ENCODE results near the gene TSPAN1.

Gene TSPAN1

DNA sequence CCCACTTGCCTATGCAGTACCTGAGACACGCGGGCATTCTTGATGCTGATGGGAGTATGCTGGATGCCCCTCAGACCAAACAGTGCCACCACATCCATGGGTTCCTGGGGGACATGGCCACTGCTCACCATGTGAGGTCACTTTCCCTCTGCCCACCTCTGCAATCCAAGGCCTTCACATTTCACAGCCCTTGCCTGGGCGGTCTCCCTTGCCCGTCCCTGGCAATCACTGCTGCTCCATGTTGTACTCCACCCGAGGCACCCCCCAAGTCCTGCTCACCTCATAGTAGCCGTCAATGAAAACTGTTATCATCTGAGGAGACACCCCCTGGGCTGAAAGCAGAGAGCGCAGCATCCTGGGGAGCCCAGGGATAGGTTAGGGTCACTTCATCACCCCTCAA lies 18.4 kb downstream of the TSPAN1 start:
- Histone ChIP-seq H3K9me3 (no peaks in the 10 kb centered on the region), H3K36me3 (no peaks in the 10 kb centered on the region), H3K4me1 (no peaks in the 10 kb centered on the region), H3K4me3 (ENCODE audit: low read depth, low read length) (no peak overlapping the region), H3K27me3 (no peaks in the 10 kb centered on the region)
- TF ChIP-seq, protein P1, sequence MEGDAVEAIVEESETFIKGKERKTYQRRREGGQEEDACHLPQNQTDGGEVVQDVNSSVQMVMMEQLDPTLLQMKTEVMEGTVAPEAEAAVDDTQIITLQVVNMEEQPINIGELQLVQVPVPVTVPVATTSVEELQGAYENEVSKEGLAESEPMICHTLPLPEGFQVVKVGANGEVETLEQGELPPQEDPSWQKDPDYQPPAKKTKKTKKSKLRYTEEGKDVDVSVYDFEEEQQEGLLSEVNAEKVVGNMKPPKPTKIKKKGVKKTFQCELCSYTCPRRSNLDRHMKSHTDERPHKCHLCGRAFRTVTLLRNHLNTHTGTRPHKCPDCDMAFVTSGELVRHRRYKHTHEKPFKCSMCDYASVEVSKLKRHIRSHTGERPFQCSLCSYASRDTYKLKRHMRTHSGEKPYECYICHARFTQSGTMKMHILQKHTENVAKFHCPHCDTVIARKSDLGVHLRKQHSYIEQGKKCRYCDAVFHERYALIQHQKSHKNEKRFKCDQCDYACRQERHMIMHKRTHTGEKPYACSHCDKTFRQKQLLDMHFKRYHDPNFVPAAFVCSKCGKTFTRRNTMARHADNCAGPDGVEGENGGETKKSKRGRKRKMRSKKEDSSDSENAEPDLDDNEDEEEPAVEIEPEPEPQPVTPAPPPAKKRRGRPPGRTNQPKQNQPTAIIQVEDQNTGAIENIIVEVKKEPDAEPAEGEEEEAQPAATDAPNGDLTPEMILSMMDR (IDR thresholded peaks at IDR 0.05; ENCODE audit: low read depth, low read length), result no peak
- no peak for DNase-seq

DNA sequence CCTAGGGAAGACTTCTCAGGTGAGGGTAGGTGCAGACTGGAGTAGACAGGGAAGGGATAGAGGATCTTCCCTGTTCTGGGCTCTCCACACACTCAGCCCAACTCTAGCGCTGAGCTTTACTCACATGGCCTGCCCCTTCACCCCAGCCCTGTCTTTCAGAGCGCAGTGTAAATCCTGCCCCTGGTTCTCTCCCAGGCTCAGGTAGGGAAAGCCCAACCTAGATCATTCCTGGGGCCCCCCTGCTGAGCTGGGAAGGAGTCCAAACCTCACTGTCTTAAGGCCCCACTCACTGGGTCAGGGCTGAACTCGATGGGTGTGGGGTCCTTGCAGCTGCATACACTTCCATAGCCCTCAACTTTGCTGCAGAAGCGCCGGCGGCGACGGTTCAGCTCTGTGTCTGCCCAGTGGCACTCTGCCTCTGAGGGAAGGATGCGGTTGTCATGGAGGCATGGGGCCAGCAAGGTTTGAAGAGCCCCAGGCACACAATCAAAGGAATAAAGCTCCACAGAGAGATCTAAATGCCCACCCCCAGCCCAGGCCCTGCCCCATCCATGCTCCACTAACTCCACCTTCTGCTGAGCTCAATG lies 19.2 kb downstream of the TSPAN1 start:
- Histone ChIP-seq H3K4me3 (ENCODE audit: low read depth, low read length) (no peak overlapping the region), H3K4me1 (no peaks in the 10 kb centered on the region), H3K9me3 (no peaks in the 10 kb centered on the region), H3K27me3 (no peaks in the 10 kb centered on the region), H3K36me3 (no peaks in the 10 kb centered on the region)
- DNase-seq, result no peak
- TF ChIP-seq, protein P1 (IDR thresholded peaks at IDR 0.05; ENCODE audit: low read depth, low read length), result no peak

DNA sequence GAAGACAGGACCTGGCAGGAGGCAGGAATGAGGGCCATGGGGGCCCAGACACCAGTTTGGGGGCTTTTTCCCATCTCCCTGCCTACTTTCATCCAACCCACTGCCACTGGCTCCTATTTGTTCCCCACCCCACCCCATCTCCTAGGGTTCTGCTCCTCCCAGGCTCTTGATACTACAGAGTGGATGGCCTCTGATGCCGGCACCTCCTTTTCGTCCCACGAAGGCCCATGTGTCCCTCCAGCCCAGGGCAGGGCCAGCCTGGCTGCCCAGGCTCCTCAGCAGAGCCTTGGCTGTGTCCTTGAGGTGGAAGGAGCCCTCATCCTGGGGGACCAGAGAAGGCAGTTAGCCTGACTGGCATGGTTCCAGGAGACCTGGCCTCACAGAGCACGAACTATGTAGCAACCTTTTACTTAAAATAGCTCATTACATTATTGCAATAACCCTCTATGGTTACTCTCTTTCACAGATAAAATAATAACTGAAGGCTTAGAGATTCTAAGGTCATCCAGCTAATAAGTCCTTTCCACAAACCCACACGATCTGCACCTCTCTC lies 19.8 kb downstream of the TSPAN1 start:
- Histone ChIP-seq H3K4me1 (no peaks in the 10 kb centered on the region), H3K36me3 (no peaks in the 10 kb centered on the region), H3K9me3 (no peaks in the 10 kb centered on the region), H3K4me3 (ENCODE audit: low read depth, low read length) (no peak overlapping the region), H3K27me3 (no peaks in the 10 kb centered on the region)
- DNase-seq, result no peak
- TF ChIP-seq, protein P1 (IDR thresholded peaks at IDR 0.05; ENCODE audit: low read depth, low read length), result no peak

DNA sequence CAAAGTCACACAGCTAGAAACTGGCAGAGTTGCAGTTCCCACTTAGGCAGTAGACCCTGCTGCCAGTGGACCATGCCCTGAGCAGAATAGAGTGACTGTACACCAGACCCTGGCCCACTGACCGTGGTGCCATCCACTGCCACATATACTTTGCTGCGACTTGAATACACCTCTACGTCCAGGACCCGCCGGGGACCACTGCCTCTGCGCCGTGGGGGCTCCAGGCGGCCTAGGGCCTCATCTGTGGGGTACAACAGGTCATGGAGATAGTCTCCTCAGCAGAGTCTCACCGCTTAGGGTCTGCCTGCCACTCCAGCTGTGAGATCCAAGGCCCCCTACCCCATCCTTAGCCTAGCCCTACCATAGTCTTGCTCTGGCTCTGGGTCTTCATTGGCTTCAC lies 21.7 kb downstream of the TSPAN1 start:
- H3K36me3 ChIP-seq, result no peaks in the 10 kb centered on the region
- TF ChIP-seq, protein P1 (IDR thresholded peaks at IDR 0.05; ENCODE audit: low read depth, low read length), result no peak
- H3K9me3 ChIP-seq, result no peaks in the 10 kb centered on the region
- H3K4me3 ChIP-seq (ENCODE audit: low read depth, low read length), result no peak overlapping the region
- H3K4me1 ChIP-seq, result no peaks in the 10 kb centered on the region
- DNase-seq, result no peak
- no peaks in the 10 kb centered on the region for H3K27me3 ChIP-seq

DNA sequence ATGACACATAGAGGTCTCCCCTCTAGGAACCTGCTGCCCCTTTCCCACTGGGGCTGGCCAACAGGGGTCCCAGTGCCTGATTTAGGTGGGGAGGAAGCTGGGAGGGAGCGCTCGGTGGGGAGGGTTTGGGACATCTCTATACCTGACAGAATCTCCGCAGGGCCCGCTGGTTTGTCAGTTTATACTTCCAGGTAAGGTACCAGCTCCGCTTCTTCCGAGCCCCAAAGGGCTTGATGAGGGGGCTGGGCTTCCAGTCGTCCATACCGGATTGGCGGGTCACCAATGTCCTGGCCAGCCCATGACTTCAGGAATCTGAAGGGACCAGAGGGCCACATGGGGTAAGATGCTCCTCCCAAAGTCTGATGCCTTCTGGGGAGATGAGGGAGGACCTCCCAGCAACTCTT lies 22.7 kb downstream of the TSPAN1 start:
- H3K36me3 ChIP-seq, result no peaks in the 10 kb centered on the region
- H3K27me3 ChIP-seq, result no peaks in the 10 kb centered on the region
- H3K4me3 ChIP-seq (ENCODE audit: low read depth, low read length), result peak overlapping the region; percentile 72
- H3K9me3 ChIP-seq, result no peaks in the 10 kb centered on the region
- TF ChIP-seq, protein P1 (IDR thresholded peaks at IDR 0.05; ENCODE audit: low read depth, low read length), result no peak
- no peak for DNase-seq
- H3K4me1 ChIP-seq, result no peaks in the 10 kb centered on the region

DNA sequence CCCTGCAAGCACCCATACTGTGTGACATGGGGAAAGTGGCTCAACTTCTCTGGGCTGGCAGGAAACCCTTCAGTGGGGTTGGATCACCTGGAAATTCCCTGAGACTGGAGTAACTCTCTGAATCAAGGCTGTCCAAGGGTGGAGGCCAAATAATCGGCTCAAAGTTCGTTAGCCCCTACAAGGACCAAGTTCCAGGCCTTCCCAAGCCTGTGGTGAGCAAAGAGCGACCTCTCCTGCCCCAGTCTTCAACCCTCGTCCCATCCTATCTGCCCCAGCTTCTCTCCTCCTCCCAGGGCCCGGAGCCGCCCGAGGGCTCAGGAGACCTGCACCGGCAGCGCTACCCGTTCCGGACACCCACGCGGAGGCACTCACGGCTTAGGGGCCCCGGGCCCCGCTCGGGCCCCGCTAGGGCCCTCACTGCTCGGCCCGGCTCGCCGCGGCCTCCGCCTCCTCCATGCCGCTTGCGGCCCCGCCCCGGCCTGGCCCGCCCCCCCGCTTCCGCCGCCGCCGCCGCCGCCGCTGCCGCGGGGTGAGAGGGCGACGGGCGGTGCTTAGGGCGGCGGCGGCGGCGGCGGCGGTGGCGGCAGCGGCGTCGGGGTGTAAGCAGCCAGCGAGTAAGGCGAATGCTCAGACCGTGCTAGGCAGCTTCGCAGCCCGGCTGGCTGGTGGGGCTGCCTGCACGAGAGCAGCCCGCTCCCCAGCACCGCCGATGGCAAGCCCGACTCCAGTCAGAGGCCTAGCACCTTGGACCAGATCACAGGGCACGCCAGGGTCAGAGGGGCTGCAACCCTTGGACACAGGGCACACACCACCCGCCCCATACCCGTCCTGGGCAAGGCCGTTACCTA lies 23.3 kb downstream of the TSPAN1 start, which contains the start of gene POMGNT1:
Gene POMGNT1 (minus strand): TSS at position 471 of the 848 bp plus-strand sequence. CDS start 613 bp downstream, outside the sequence.
- H3K27me3 ChIP-seq, result no peaks in the 10 kb centered on the region
- peak; percentile 59 for DNase-seq
- no peaks in the 10 kb centered on the region for H3K4me1 ChIP-seq
- TF ChIP-seq, protein P1 (IDR thresholded peaks at IDR 0.05; ENCODE audit: low read depth, low read length), result no peak
- peak within 1 kb of the TSS; percentile 72 for H3K4me3 ChIP-seq (ENCODE audit: low read depth, low read length)
- no peaks in the 10 kb centered on the region for H3K9me3 ChIP-seq
- no peaks in the 10 kb centered on the region for H3K36me3 ChIP-seq

All from BE2C (cell line).